Tibial nerve (tissue), 4 donors: ENCODE results near the gene PLAC9.
A peak's percentile ranks its signal among the peaks of the same experiment; 100 is the strongest.

Experiments
- EP300 ChIP-seq, 2 donors: sonication (generic); formaldehyde crosslinking; IDR thresholded peaks; one replicate each; pipeline ENCODE4 v1.6.1; 2017; ENCODE audit warnings: antibody characterized with exemption in 2 of 2, mild to moderate bottlenecking in 1 of 2
- POLR2A ChIP-seq, 2 donors: fragments of 450-650 bp; IDR thresholded peaks; one replicate each; pipeline ENCODE4 v1.6.1; 2017; ENCODE audit warnings: antibody characterized with exemption in 2 of 2, mild to moderate bottlenecking in 2 of 2, moderate library complexity in 2 of 2
- TF ChIP-seq, protein P1 (sequence below), 5 experiments: fragments of 200-600 bp in 3 of 5; fragments of 450-650 bp in 2 of 5; sonication (generic) in 3 of 5; IDR thresholded peaks; one replicate each; pipeline ENCODE4 v1.5.1; 2016 to 2019; ENCODE audit warnings: antibody characterized with exemption in 5 of 5, mild to moderate bottlenecking in 3 of 5, moderate library complexity in 2 of 5

DNA sequence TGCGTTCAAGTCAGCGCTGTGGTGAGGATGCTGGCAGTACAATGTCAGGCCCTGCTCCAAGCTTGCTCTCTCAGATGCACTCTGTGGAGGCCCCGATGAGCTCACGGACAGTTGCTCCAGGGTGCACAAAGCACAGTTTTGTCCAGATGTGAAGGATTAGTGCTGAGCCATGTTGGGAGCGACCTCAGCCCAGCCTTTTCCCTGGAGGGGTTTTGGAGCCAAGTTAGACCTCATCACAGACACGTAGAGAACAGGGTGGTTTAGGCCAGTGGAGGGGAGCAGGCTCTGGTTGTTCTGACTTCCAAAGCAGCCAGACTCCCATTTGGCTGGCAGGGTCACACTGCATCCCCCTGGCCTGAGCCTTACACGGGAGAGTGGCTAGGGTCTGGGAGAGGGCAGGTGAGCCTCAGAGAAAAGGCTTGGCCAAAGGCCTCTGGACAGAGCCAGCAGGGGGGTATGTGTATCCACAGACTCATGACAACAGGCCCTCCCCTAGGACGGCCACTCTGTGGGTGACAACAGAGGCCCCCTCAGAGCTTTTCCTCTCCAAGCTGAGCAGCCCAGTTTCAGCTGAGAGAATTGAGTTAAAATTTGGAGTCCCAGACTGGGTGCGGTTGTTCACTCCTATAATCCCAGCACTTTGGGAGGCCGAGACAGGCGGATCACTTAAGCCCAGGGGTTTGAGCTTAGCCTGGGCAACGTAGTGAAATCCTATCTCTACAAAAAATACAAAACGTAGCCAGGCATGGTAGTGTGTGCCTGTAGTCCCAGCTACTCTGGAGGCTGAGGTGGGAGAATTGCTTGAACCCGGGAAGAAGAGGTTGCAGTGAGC, 4.7 kb downstream of the PLAC9 start:
- TF ChIP-seq, protein P1, sequence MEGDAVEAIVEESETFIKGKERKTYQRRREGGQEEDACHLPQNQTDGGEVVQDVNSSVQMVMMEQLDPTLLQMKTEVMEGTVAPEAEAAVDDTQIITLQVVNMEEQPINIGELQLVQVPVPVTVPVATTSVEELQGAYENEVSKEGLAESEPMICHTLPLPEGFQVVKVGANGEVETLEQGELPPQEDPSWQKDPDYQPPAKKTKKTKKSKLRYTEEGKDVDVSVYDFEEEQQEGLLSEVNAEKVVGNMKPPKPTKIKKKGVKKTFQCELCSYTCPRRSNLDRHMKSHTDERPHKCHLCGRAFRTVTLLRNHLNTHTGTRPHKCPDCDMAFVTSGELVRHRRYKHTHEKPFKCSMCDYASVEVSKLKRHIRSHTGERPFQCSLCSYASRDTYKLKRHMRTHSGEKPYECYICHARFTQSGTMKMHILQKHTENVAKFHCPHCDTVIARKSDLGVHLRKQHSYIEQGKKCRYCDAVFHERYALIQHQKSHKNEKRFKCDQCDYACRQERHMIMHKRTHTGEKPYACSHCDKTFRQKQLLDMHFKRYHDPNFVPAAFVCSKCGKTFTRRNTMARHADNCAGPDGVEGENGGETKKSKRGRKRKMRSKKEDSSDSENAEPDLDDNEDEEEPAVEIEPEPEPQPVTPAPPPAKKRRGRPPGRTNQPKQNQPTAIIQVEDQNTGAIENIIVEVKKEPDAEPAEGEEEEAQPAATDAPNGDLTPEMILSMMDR (IDR thresholded peaks at IDR 0.05) = no peak
- no peak for TF ChIP-seq POLR2A (IDR thresholded peaks at IDR 0.05)
- peak in 1 of 2 donors; percentile 46 for TF ChIP-seq EP300 (IDR thresholded peaks at IDR 0.05)
